Measurements from ENCODE around the gene ZNF532.

GRCh38 chr18:58998401-58999203 is 133.9 kb downstream of the ZNF532 start:
- TF ChIP-seq CTCF (IDR thresholded peaks at IDR 0.05; ENCODE audit: extremely low read depth in 1 of 2, insufficient read depth in 1 of 2, low read depth in 1 of 2, low read length in 2 of 2) (no peak), POLR2A (IDR thresholded peaks at IDR 0.05; ENCODE audit: low read depth, low read length) (no peak), EZH2 (IDR thresholded peaks at IDR 0.05; ENCODE audit: borderline replicate concordance, low read depth, low read length, severe bottlenecking) (no peak), MYC (IDR thresholded peaks at IDR 0.05; ENCODE audit: low read depth, low read length) (no peak), MAX (IDR thresholded peaks at IDR 0.05; ENCODE audit: insufficient read depth, insufficient read length) (no peak)
